Stimulated activated naive CD8-positive, alpha-beta T cell treated with anti-CD3 and anti-CD28 coated beads, Interleukin-15, Interleukin-2, amounts not matched to agents 100 U/mL and 50 U/mL, for 24 hours (primary cell): Measurements from ENCODE around the gene MOAP1.
A peak's percentile ranks its signal among the peaks of the same experiment; 100 is the strongest.
"Not testable (repeated sequence)": the region's sequence is repeated elsewhere in the genome, so short reads cannot be mapped to it uniquely, and the experiment has no call there.

Source experiments
- ATAC-seq: fragments of 150-1000 bp; cut with Tn5 transposase; one replicate; pipeline ENCODE4 v1.10.0; 2021
- DNase-seq: peaks from one replicate; pipeline ENCODE4 v3.0.0; 2021

MOAP1 gene

DNA sequence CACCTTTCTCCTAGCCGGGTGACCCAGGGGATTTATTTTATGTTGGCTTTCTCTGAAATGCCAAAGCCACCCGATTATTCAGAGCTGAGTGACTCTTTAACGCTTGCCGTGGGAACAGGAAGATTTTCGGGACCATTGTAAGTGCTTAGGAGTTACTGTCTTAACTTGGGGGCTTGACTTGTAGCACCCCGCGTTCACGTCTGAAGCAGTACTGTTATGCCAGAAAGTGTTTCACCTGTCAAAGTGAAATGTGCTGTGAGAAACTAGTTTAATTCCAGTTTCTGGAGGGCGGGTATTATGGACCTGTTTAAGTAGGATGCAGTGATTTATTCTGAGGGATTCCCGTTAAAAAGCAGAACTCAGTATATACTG is 638 bp upstream of the MOAP1 start:
- DNase-seq (no peak), ATAC-seq (no peak)

GRCh38 chr14:93183596-93184317 is 940 bp downstream of the MOAP1 start:
- DNase-seq (no peak), ATAC-seq (no peak)

GRCh38 chr14:93175492-93175891 is 9.2 kb downstream of the MOAP1 start:
- DNase-seq (no peak), ATAC-seq (no peak)

DNA sequence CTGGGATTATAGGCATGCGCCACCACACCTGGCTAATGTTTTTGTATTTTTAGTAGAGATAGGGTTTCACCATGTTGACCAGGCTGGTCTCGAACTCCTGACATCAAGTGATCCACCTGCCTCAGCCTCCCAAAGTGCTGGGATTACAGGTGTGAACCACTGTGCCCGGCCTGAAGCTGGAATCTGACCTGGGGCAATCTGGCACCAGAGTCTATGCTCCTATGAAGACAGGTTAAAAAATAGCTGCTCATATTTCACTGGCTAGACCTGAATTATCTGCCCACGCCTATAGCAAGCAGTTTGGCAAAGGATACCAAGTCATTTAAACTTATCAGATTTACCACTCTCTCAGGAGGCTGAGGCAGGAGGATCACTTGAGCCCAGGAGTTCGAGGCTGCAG is 10.0 kb downstream of the MOAP1 start:
- ATAC-seq, DNase-seq: not testable (repeated sequence)

- no peak for DNase-seq
- peak; percentile 33 for ATAC-seq
These were observed 10.7 kb downstream of the MOAP1 start for GRCh38 chr14:93173943-93174395.

- DNase-seq (no peak), ATAC-seq (no peak)
These were observed 13.3 kb downstream of the MOAP1 start for GRCh38 chr14:93171376-93171775.

- DNase-seq, ATAC-seq: not testable (repeated sequence)
These were observed 14.6 kb downstream of the MOAP1 start for GRCh38 chr14:93170141-93170540.

- ATAC-seq, DNase-seq: not testable (repeated sequence)
These were observed 15.1 kb downstream of the MOAP1 start for GRCh38 chr14:93169619-93170018.

DNA sequence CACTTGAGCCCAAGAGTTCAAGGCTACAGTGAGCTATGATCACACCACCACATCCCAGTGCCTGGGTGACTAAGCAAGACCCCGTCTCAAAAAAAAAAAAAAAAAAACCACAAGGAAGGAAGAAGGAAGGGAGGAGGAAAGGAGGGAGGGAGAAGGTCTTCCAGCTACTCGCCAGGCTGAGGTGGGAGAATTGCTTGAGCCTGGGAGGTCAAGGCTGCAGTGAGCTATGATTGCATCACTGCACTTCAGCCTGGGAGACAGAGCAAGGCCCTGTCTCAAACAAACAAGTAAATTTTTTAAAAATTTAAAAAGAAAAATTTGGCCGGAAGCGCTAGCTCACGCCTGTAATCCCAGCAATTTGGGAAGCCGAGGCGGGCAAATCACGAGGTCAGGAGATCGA is 16.1 kb downstream of the MOAP1 start:
- not testable (repeated sequence) for ATAC-seq, DNase-seq

DNA sequence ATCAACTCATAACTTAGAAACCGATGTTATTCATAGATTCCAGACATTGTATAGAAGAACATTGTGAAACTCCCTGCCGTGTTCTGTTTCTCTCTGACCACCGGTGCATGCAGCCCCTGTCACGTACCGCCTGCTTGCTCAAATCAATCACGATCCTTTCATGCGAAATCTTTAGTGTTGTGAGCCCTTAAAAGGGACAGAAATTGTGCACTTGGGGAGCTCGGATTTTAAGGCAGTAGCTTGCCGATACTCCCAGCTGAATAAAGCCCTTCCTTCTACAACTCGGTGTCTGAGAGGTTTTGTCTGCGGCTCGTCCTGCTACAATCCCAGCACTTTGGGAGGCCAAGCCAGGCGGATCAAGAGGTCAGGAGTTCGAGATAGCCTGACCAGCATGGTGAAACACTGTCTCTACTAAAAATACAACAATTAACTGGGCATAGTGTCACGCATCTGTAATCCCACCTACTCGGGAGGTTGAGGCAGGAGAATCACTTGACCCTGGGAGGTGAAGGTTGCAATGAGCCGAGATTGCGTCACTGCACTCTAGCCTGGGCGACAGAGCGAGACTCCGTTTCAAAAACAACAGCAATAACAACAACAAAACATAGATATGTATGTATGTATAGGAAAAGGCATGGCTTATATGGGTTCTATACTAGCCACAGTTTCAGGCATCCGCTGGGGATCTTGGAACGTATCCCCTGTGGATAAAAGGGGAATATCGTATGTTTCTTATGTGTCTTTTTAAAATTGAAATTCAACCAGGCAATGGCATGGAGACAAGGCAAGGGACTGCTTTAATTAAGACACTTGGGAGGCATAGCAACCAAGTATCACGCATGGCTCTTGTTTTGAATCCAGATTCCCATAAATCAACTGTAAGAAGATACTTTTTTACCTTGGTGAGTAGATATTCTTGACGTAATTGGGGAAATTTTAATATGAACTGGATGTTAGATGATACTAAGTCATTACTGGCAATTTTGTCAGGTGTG is 19.1 kb downstream of the MOAP1 start:
- not testable (repeated sequence) for DNase-seq, ATAC-seq

DNA sequence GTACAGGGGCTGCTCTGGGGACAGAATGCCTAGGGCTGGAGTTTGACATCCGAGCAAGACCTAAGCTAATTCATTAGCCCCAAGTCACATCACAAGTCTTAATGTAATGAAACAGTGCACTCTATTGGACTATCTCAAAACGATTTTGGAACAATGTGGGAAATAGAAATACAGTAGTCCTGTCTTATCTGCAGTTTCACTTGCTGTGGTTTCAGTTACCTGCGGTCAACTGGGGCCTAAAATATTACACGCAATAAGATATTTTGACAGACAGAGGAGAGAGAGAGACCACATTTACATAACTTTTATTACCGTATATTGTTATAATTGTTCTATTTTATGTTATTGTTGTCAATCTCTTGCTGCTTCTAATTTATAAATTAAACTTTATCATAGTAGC is 21.1 kb downstream of the MOAP1 start:
- ATAC-seq (no peak), DNase-seq (no peak)

GRCh38 chr14:93161411-93161940 is 23.2 kb downstream of the MOAP1 start:
- ATAC-seq (no peak), DNase-seq (no peak)

GRCh38 chr14:93160353-93160801 is 24.3 kb downstream of the MOAP1 start:
- ATAC-seq, result no peak

GRCh38 chr14:93159625-93160352 is 24.9 kb downstream of the MOAP1 start:
- ATAC-seq, result not testable (repeated sequence)

More at GRCh38 chr14:93160353-93160801, 24.3 kb downstream of the MOAP1 start:
- no peak for DNase-seq

DNA sequence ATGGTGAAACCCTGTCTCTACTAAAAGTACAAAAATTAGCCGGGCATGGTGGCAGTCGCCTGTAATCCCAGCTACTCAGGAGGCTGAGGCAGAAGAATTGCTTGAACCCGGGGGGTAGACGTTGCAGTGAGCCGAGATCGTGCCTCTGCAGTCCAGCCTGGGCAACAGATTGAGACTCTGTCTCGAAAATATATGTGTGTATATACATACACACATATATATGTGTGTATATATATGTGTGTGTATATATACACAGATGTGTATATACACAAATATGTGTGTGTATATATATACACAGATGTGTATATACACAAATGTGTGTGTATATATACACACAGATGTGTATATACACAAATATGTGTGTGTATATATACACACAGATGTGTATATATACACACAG is 26.3 kb downstream of the MOAP1 start:
- ATAC-seq, DNase-seq: not testable (repeated sequence)

More at GRCh38 chr14:93159625-93160352, 24.9 kb downstream of the MOAP1 start:
- DNase-seq, result not testable (repeated sequence)

DNA sequence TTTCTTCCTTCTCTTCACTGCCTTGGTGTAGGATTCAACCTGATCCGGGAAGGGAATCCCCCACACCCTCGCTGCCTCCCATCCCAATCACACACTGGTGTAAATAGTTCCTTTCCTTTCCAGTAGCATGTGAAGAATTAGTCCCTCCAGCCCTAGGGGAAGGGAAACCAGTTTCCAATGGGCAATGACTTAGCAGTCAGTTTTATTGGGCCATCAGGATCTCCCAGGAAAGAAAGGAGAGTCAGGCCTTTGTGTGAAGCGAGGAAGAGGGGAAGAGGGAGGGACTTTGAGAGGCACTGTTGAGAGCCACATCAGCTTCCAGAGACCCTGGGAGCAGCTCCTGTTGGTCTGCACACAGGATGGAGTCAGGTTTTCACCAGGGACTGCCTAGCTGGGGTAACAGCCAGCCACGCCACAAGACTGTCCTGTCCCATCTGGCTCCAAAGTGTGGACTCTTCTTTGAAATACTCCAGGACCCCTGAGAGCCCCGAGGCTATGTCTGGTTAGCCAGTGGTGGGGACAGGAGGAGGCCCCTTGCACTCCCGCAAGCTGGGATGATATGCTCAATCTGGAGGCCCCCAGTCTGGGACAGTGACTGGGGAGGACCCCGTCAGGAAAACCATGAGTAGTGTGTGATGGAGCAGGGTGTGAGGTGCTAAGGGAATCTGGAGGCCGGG is 27.9 kb downstream of the MOAP1 start:
- ATAC-seq (no peak), DNase-seq (no peak)

DNA sequence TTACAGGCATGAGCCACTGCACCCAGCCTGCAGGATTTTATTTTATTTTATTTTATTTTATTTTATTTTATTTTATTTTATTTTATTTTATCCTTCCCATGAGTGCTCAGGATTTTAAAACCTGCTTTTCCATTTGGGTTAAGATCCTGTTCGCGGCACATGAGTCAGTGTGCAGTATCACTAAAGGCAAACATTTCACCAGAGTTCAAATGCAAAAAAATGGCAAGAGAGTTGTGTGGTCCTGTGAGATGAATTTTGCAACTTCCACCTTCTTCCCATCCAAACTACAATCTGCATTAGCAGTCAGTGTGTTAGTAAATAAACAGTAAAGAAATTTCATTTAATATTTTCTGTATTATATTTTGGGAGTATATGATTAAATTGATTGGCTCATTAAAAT is 29.0 kb downstream of the MOAP1 start:
- DNase-seq (no peak), ATAC-seq (no peak)

- DNase-seq (no peak), ATAC-seq (no peak)
These were observed 31.6 kb downstream of the MOAP1 start for GRCh38 chr14:93153121-93153520.

DNA sequence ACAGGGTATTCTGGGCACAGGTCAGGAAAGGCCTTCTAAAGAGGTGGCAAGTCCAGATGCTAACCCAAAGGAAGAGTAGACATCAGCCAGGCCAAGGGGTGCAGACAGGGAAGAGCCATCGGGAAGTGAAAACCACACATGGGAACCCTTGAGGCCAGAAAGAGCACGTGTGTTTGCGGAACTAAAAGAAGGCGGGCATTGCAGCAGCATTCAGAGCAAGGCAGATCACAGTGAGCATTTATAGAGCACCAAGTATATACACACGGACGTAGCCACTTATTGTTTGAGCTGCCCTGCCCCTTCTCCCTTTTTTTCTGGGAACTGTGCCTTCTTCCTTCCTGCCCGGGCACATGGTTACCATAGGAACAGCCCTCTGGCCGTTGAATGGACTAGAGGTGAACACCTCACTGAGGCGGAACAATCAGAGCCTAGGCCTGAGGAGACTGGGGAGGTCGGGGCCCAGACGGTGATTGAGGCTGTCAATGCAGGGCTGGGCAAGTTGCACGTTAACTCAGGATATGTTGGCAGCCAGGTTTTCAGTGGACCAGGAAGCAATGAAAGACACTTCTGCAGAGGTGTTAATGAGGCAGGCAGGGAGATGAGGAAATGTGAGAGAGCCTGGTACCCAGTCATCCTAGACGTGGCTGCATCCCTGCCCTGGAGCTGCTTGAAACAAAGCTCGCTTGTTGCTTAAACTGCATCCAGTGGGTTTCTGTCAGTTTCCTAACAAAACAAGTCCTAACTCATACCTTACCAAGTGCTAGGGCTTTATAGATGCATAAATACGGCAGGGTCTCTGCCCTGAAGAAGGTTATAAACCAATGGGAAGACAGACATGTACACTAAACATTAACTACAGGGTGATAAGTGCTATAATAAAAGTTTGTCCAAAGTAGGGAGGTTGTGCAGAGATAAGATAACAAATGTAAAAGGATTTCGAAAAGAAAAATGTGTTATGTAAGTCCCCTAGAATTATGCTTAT is 34.2 kb downstream of the MOAP1 start:
- no peak for DNase-seq
- no peak for ATAC-seq

- DNase-seq, result no peak
- no peak for ATAC-seq
These were observed 35.7 kb downstream of the MOAP1 start for GRCh38 chr14:93148979-93149378.
